ENCODE results near the gene HBE1.

GRCh38 chr11:5251746-5252145 is 18.0 kb downstream of the HBE1 start:
- TF ChIP-seq, protein P1, sequence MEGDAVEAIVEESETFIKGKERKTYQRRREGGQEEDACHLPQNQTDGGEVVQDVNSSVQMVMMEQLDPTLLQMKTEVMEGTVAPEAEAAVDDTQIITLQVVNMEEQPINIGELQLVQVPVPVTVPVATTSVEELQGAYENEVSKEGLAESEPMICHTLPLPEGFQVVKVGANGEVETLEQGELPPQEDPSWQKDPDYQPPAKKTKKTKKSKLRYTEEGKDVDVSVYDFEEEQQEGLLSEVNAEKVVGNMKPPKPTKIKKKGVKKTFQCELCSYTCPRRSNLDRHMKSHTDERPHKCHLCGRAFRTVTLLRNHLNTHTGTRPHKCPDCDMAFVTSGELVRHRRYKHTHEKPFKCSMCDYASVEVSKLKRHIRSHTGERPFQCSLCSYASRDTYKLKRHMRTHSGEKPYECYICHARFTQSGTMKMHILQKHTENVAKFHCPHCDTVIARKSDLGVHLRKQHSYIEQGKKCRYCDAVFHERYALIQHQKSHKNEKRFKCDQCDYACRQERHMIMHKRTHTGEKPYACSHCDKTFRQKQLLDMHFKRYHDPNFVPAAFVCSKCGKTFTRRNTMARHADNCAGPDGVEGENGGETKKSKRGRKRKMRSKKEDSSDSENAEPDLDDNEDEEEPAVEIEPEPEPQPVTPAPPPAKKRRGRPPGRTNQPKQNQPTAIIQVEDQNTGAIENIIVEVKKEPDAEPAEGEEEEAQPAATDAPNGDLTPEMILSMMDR (optimal IDR thresholded peaks at IDR 0.05 in 1 of 3, IDR thresholded peaks at IDR 0.05 in 1 of 3, conservative IDR thresholded peaks at IDR 0.05 in 1 of 3; ENCODE audit: extremely low read depth in 1 of 3, insufficient read depth in 2 of 3, low read length in 3 of 3), result no peak
- TF ChIP-seq EZH2 (IDR thresholded peaks at IDR 0.05; ENCODE audit: low read length), result no peak

All from keratinocyte (primary cell).